GM19438 (cell line): ENCODE data around the gene PCSK1.

Experiments used
- ATAC-seq: cut with Tn5 transposase; IDR thresholded peaks from one replicate; pipeline ENCODE4 v1.9.1; 2021; ENCODE audit warnings: low read depth; ENCODE audit not compliant: unreplicated experiment

Gene PCSK1

GRCh38 chr5:96433066-96433447, at the start of gene PCSK1:
Gene PCSK1 (minus strand): TSS chr5:96433248. CDS start chr5:96433042, 206 bp downstream.
- ATAC-seq, result no peak

DNA sequence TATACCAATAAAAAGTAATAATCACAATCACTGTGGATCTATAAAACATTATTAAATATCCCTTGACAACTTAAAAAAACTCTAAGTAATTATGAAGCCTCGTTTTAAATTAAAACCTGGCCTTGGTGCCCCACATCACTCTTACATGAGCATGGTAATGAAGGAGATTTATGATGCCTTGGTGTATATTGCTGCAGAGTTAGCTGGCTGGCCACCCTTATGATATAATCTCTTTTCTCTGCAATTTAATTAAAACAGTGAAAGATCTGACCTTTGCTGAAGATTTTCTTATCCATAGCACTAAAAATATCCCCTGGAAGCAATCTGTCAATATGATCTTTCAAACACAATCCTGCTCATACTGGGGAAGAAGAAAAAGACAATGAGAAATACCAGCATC, 48.8 kb upstream of the PCSK1 start:
- no peak for ATAC-seq

GRCh38 chr5:96481009-96481786, 48.1 kb upstream of the PCSK1 start:
- ATAC-seq, result no peak

DNA sequence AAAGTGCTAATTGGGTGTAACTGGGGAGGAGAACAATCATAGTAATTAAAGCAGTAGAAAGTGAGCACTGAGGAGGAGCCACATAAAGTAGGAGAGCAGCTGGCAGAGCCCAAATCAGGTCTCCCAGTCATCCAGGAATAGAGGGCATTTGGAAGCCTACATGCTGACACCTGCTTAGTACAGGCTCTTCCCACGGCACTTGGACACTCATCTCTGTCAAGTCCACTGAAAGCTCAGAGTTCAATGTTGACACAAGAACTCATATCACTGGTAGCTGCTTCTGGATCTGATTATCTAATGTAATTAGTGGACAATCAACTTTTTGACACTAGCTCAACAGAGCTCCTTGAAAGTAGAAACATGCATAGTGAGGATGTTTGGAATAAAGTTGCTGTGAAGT, 45.9 kb upstream of the PCSK1 start:
- no peak for ATAC-seq

- no peak for ATAC-seq
Observed at GRCh38 chr5:96476654-96477053, 43.6 kb upstream of the PCSK1 start.

- ATAC-seq, result no peak
Observed at GRCh38 chr5:96474073-96474472, 41.0 kb upstream of the PCSK1 start.

- ATAC-seq, result no peak
Observed at GRCh38 chr5:96473155-96473554, 40.1 kb upstream of the PCSK1 start.

DNA sequence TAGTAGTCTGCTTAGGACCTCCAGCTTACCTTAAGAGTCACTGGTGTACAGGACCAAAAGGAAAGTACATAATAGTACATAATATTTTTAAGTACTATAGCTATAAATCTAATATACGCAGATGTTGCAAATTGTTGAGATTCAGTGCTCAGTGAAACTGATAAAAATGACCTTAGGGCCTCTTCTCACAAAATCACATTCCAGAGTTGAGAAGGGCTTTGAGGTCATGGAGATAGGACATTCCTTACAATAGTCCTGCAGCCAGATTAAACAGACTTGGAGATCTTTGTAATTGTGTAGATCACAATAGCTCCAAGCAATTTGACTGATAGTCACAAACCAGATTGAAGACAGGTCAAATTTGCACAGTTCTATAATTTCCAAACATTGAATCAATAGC, 37.7 kb upstream of the PCSK1 start:
- no peak for ATAC-seq

- ATAC-seq, result no peak
Observed at GRCh38 chr5:96468956-96469355, 35.9 kb upstream of the PCSK1 start.

DNA sequence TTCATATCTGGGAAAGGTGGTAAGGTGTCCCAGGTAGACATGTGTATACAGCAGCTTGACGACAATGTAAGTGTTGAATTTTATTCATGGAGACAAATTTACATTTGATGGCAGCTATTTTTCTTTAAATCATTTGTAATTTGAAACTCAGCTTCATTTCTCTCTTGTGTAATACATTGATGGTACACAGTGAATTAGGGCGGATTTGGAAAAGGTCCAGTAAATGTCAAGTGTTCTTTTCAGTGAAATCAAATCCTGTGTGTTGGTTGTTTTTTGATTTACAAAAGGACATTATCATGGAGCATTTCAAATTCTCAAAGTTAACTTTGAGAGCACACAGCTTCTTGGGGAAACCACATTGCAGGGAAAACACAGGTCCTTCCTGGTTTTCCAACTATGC, 30.0 kb upstream of the PCSK1 start:
- no peak for ATAC-seq

DNA sequence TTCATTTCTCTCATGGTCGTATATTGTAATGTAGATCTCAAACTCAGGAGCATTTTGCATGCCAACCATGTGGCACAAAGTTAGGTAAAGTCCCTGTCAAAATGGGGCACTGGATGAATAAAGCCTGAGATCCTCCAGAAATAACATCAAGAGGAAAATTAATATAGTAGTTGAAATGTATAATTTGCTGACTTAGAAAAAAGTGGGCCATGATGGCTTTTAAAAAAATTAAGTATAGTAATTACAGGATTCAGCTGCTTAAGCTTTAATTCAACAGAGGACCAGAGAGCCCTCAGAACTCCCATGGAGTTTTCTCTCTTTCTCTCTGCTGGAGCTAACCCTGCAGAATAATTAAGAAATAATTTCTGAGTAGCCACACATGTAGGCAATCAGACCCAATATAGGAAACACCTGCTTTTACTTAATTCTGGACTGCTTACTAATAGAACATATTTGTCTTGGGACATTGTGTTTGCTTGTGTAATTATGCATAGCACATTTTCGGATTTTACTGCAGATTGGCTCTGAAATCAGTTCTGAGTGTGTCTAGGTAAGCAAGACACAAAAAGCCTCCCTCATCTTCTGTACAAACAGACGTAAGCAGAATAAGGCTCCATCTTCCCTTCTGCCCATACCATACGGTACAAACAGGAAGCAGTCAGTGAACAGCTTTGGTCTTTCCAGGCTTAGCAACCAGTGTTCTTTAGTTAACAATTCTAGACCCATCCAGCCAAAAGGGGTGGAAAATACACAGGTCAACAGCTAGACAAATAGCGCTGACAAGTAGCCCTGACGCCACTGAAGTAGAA, 26.5 kb upstream of the PCSK1 start:
- ATAC-seq, result no peak

DNA sequence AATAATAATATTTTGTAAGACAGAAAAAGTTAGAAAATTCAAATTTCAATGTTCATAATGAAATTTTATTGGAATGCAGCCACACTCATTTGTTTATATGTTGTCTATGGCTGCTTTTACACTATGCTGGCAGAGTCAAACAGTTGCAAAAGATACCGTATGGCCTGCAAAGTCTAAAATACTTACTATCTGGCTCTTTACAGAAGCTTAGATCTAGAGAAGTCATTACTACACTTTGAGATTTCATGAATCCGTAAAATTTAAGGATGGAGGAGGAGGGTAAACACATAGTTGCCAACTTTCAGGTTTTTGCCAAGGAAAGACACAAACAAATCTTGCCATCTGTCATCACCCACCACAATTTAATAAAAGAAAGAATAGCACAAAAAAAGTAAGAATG, 25.1 kb upstream of the PCSK1 start:
- no peak for ATAC-seq

- no peak for ATAC-seq
Observed at GRCh38 chr5:96455789-96456188, 22.7 kb upstream of the PCSK1 start.

- ATAC-seq, result no peak
Observed at GRCh38 chr5:96453394-96453793, 20.3 kb upstream of the PCSK1 start.

DNA sequence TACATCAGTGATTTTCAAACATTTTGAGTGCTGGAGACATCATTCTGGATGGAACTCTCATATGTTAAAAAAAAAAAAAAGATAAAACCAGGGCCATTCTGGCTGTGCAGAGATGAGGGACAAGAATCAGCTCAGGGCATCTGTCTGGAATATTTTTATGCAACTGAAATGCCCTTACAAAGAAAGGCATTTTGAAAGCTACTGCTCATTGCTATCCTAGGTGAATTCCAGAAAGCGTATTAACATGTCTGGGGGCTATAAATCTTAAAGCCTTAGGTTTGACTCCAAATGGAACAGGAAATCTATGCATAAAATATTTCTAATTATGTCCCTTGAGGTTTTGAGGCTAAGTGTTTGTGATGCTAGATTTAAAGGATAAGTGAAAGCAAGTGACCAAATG, 14.9 kb upstream of the PCSK1 start:
- ATAC-seq, result no peak

DNA sequence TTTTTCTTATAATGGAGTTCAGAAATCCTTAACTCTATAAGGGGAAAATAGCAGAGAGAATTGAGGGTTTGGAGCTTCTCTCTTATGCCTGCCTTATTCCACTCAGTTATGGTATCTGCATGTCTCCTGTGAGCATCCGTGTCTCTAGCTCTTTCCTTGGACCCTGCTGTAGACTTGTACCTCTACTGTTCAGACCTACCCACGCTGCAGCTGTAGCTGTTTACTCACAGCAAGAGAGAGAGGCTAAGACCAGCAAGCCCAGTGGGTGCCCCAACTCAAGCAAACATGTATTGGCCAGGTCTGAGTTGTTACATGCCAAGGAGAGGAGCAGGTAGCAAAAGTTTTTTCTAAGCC, 7.1 kb upstream of the PCSK1 start:
- ATAC-seq, result peak; percentile 24

- peak; percentile 96 for ATAC-seq
Observed at GRCh38 chr5:96439477-96440184, 6.6 kb upstream of the PCSK1 start.

DNA sequence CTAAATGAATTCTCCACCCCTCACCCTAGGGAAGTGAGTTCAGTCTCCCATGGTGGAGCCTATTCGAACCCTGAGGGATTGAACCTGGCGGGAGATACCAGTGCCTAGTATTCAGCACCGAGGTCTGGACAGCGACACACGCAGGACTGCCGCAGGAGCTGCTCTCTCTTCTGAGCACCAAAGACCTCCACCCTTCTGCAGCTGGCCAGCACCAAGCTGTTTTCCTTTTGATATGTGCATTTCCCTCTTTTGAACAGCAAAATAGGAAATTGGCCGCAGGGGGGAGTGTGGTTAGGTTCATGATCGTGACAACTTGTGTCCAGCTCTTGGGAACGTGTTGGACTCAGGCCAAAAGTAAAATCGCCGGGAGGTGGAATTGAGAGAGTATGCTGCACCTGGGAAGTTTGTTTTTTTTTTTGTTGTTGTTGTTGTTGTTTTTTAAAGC, 1.2 kb upstream of the PCSK1 start:
- ATAC-seq, result peak; percentile 81

- no peak for ATAC-seq
Observed at GRCh38 chr5:96432216-96433065, 607 bp downstream of the PCSK1 start.

DNA sequence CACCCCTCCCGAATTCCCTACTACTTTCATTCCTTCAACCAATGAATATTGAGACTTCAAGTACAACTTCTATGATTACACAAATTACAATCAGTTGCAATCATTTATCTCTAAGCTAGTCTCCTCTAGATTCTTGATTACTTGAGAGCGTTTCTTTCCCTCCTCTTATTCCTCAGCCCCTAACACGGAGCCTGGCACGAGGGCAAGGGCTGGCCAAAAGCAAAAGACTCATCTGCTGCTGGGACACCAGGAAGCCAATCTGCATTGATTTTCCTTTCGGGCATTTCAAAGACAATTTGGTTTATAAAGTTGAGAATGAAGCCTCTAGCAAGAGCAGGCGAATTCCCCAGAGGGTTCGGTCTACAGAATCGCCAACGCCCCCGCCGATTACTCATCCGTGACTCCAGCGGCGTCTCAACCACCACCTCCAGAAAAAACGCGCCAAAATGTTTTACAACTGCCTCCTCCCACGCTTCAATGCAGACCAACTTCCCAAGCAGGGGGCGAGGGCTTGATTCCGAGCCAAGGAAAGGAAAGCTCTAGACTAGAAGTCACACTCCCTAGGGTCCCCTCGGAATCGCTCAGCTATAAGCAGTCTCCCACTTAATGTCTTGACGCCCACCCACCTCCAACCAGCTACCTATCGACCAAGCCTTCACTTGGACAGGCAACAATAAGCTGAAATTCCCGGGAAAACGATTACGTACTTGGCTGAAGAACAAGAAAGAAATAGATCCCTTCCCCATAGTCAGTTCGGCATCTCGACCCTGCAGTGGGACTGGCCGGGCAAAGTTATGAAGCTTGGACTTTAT, 1.5 kb downstream of the PCSK1 start:
- ATAC-seq, result no peak
